ENCODE data around the gene TCP11X2.
"Not testable (repeated sequence)": the region's sequence is repeated elsewhere in the genome, so short reads cannot be mapped to it uniquely, and the experiment has no call there.

TCP11X2 gene

DNA sequence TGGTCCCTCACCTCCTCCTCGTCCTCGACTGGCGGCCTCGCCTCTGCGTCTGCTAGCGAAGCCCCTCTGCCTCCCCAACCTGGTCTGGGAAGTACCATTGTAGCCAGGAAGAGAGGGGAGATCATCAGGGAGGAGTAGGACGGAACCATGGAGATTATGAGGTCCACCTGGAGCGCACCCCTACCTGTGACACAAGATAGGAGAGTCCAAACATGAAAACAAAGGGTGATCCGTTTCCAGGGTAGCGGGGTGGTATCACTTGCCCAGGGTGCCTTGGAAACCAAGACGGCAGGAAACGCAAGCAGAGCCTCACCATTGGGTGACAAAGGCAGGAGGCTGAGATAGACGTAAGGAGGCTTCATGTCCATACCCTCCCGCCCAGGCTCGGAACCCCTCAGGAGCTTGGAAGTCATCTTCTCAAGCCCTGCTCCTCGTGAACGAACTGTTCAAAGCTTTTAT is at the start of gene TCP11X2:
Gene TCP11X2, minus strand, starts transcription at position 51 of the 459 bp plus-strand sequence.
- DNase-seq, result not testable (repeated sequence)

DNA sequence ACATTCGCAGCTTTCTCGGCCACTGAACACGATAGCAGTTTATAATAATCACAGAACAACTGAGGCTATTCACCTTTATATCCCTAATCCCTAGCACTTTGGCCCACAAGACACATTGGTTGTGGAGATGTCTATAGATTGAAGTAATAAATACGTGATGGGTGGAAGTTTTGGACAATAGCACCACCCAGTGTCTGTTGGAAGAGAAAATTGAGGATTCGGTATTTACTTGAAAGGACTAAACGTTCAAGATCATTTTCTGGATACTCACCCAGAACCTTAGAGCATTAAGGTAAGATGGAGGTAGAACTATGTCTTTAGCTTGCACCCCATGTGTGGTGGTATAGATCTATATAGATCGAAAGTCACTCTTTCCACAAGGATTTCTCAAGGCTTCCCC is 45.7 kb upstream of the TCP11X2 start:
- DNase-seq, result no peak

DNA sequence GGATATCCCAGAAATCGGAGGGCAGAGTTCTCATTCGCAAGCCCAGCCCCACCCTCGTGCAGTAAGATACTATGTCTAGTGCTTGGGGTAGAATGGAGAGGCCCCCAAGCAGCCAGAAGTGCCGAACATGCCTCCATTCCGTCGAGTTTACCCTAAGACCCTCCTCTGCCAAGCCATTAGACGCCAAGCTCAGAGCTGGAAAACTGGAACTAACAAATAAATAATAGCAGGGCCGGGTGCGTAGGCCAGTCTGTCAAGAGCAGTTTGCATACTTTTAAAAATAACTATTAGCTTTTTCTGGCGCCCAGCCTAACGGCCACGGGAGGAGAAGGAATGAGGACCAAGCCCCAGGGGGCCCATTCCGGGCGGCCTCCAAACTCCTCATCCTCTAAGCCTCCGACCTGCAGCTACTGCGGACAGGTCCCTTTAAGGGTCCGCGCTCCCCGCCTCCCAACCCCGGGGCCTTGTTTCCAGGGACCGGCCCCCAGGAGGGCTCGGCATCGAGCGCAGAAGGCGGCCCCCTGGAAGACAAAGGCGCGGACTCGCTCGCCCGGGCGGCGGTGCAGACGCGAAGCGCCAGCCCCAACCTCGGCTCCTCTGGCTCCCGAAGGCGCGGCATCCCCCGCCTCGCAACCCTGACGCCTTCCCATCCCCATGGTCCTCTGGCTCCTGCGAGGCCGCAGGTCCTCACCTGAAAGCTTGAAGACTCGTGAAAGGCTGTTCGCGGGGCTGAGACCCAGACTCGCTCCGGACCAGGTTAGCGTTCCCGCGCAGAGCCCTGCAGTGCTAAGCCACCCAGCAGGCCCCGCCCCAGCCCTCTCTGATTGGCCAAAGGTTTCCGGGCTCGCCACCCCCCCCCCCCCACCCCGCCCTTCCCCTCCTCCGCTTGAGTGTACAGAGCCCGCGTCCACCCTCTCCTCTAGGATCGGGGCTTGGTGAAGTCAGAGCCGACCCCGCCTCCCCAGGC is 44.6 kb upstream of the TCP11X2 start, which contains the start of gene TMSB15A:
Gene TMSB15A, minus strand, starts transcription at position 765 of the 967 bp plus-strand sequence.
- peak; percentile 67 for DNase-seq

DNA sequence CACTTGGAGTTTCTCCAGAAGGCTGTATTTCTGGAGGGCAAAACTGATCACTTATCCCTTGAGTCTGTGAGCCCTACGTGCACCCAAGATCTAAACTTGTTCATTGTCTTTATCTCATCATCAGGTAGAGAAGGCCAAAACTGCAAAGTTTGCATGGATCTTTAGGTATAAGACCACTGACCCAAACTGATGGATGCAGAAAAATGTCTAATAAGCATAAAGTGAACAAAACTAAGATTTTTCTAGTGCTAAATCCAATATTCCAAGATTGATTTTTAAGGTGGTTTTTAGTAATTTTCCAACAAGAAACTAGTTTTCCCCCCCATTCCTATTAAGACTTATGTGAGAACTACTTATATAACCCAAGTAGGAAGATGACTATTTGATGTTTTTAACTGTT is 42.9 kb upstream of the TCP11X2 start:
- no peak for DNase-seq

- no peak for DNase-seq
Observed at GRCh38 chrX:102498732-102499131, 27.1 kb upstream of the TCP11X2 start.

DNA sequence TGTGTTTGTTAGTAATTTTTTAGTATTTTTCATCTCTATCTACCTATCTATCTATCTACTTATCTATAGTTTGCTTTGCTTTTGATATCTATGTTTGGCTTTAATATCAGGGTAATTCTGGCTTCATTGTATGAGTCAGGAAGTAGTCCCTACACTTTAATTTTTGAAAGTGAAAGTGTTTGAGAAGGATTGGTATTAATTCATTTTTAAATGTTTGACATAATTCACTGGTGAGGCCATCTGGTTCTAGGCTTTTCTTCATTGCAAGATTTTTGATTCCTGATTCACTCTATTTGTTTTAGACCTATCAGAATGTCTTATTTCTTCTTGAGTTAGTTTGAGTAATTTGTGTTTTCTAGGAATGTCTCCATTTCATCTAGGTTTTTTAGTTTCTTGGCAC is 20.2 kb upstream of the TCP11X2 start:
- DNase-seq, result no peak

DNA sequence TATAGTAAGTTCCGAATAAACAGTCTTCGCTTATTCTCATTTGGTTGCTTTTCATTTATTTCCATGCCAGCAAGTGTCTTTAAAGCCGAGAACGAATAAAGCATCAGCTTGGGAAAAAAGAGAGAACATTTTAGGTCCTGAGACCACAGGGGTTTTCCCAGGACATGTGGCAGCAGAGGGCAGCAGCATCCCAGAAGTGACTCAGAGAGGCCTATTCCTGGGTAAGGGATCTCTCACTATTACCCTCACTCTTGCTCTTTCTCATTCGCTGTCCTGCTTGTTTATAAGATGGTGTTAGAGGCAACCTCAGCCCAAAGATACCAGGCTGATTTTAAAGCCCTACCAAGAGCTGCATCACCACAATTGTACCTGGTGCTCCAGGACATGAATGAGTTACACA is 7.2 kb upstream of the TCP11X2 start:
- not testable (repeated sequence) for DNase-seq

DNA sequence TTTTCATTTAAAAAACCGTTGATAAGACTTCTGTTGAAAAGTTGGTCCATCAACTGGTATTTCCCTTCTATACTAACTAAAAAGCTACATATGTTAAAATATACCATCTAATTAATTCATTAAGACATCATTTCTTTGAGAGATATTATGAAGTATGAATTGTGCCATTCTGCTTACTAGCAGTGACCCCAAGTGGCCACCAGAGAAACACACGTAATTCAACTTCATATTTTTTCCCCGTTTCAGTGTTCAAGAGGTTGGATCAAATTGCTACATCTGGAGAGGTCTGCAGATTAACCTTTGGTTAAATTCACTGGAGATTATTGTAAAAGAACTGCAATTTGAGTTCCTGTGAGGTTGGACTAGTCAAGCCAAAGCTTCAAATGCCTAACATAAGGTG is 1.4 kb downstream of the TCP11X2 start:
- not testable (repeated sequence) for DNase-seq

- DNase-seq, result not testable (repeated sequence)
Observed at GRCh38 chrX:102458615-102459014, 13.0 kb downstream of the TCP11X2 start.

GRCh38 chrX:102439908-102440307 is 31.7 kb downstream of the TCP11X2 start, which contains the start of gene NXF2B:
NXF2B (minus strand) TSS chrX:102440008; CDS start chrX:102380036, 59,972 bp downstream.
- not testable (repeated sequence) for DNase-seq

GRCh38 chrX:102414493-102414892 is 57.1 kb downstream of the TCP11X2 start:
- DNase-seq, result not testable (repeated sequence)
